Karpas-422 (cell line): ENCODE measurements around the gene COL5A1. TPM values are rescaled to one million over a fixed set of nuclear protein-coding genes. Genes with fewer than 3 reads are reported as not detected.

Experiments
- DNase-seq: peaks from one replicate; pipeline ENCODE4 v3.0.0-alpha.2; 2015
- H2AFZ ChIP-seq: fragments of 200-600 bp; sonication (generic); 2 replicates; pipeline ENCODE4 v1.6.1; 2014; ENCODE audit warnings: antibody characterized with exemption, low read length, mixed read lengths
- H3K27ac ChIP-seq: fragments of 200-600 bp; sonication (generic); 2 replicates; pipeline ENCODE4 v1.5.1; 2014; ENCODE audit warnings: mild to moderate bottlenecking, low read length, moderate library complexity
- H3K27me3 ChIP-seq: fragments of 200-600 bp; sonication (generic); 2 replicates; pipeline ENCODE4 v1.6.1; 2014; ENCODE audit warnings: low read length, mixed read lengths
- H3K36me3 ChIP-seq: fragments of 200-600 bp; sonication (generic); 2 replicates; pipeline ENCODE4 v1.6.1; 2014; ENCODE audit warnings: low read length, mixed read lengths; ENCODE audit not compliant: insufficient read depth
- H3K4me1 ChIP-seq: fragments of 200-600 bp; sonication (generic); 2 replicates; pipeline ENCODE4 v1.6.1; 2014; ENCODE audit warnings: mild to moderate bottlenecking, low read length, mixed read lengths
- H3K4me2 ChIP-seq: fragments of 200-600 bp; sonication (generic); 2 replicates; pipeline ENCODE4 v1.6.1; 2014; ENCODE audit warnings: low read length, low read depth, mild to moderate bottlenecking; ENCODE audit not compliant: poor library complexity, severe bottlenecking
- H3K4me3 ChIP-seq: fragments of 200-600 bp; sonication (generic); 2 replicates; pipeline ENCODE4 v1.5.1; 2014; ENCODE audit warnings: mild to moderate bottlenecking, antibody characterized with exemption, low read length, mixed read lengths
- H3K79me2 ChIP-seq: fragments of 200-600 bp; sonication (generic); 2 replicates; pipeline ENCODE4 v1.6.1; 2014; ENCODE audit warnings: mild to moderate bottlenecking, low read length, mixed read lengths
- H3K9ac ChIP-seq: fragments of 200-600 bp; sonication (generic); 2 replicates; pipeline ENCODE4 v1.6.0; 2014; ENCODE audit warnings: low read length
- H3K9me2 ChIP-seq: fragments of 200-600 bp; sonication (generic), shearing (Covaris generic); replicated peaks from 2 replicates; pipeline ENCODE4 v1.6.0; 2014; ENCODE audit warnings: mild to moderate bottlenecking, low read length, moderate library complexity; ENCODE audit not compliant: insufficient read depth
- H3K9me3 ChIP-seq: fragments of 300-700, 200-600 bp; sonication (generic); 2 replicates; pipeline ENCODE4 v1.6.1; 2014; ENCODE audit warnings: low read length, mixed read lengths
- H4K20me1 ChIP-seq: fragments of 200-600 bp; sonication (generic); 2 replicates; pipeline ENCODE4 v1.6.1; 2014; ENCODE audit warnings: mild to moderate bottlenecking, antibody characterized with exemption, low read length, low read depth; ENCODE audit not compliant: insufficient read depth
- total RNA-seq: library from RNA; depleted of rRNA; stranded (reverse); fragments of >200 nt; shearing (Covaris generic); gene quantifications from 2 replicates; pipeline ENCODE4 v1.2.3, GENCODE V29; 2014; ENCODE audit warnings: low replicate concordance

Gene COL5A1
- total RNA-seq, 1 experiment from 2014 or later, result not detected

GRCh38 chr9:134693641-134694367 is 52.2 kb downstream of the COL5A1 start:
- no peaks in the 10 kb centered on the region for H3K36me3 ChIP-seq
- no peaks in the 10 kb centered on the region for H3K79me2 ChIP-seq
- H3K4me2 ChIP-seq, result no peak overlapping the region
- H3K27me3 ChIP-seq, result no peaks in the 10 kb centered on the region
- H3K9me2 ChIP-seq, result no peaks in the 10 kb centered on the region
- no peaks in the 10 kb centered on the region for H3K4me1 ChIP-seq
- H3K4me3 ChIP-seq, result no peak overlapping the region
- no peak overlapping the region for H3K9ac ChIP-seq
- no peaks in the 10 kb centered on the region; the same call in 1 of the 2 replicates for H4K20me1 ChIP-seq
- H2AFZ ChIP-seq, result no peak overlapping the region
- no peaks in the 10 kb centered on the region for H3K9me3 ChIP-seq
- no peak for DNase-seq
- no peak overlapping the region for H3K27ac ChIP-seq

- Histone ChIP-seq H3K4me3 (no peak overlapping the region), H3K27ac (no peak overlapping the region), H3K4me1 (no peaks in the 10 kb centered on the region), H3K27me3 (no peaks in the 10 kb centered on the region), H3K36me3 (no peaks in the 10 kb centered on the region), H3K4me2 (no peak overlapping the region), H3K9me3 (no peaks in the 10 kb centered on the region), H3K9me2 (no peaks in the 10 kb centered on the region), H3K79me2 (no peaks in the 10 kb centered on the region), H3K9ac (no peak overlapping the region), H2AFZ (no peak overlapping the region), H4K20me1 (no peaks in the 10 kb centered on the region; the same call in 1 of the 2 replicates)
- no peak for DNase-seq
These were observed 52.7 kb downstream of the COL5A1 start for GRCh38 chr9:134694368-134694665.

- H4K20me1 ChIP-seq, result no peaks in the 10 kb centered on the region; the same call in 1 of the 2 replicates
- no peak for DNase-seq
- no peaks in the 10 kb centered on the region for H3K36me3 ChIP-seq
- H3K27me3 ChIP-seq, result no peaks in the 10 kb centered on the region
- no peaks in the 10 kb centered on the region for H3K9me3 ChIP-seq
- no peaks in the 10 kb centered on the region for H3K4me1 ChIP-seq
- H3K4me2 ChIP-seq, result no peak overlapping the region
- H3K27ac ChIP-seq, result no peak overlapping the region
- H3K9me2 ChIP-seq, result no peaks in the 10 kb centered on the region
- H3K9ac ChIP-seq, result no peak overlapping the region
- no peak overlapping the region for H3K4me3 ChIP-seq
- H3K79me2 ChIP-seq, result no peaks in the 10 kb centered on the region
- no peak overlapping the region for H2AFZ ChIP-seq
These were observed 53.1 kb downstream of the COL5A1 start for GRCh38 chr9:134694714-134695113.

- Histone ChIP-seq H3K79me2 (no peaks in the 10 kb centered on the region), H2AFZ (no peak overlapping the region), H3K9me2 (no peaks in the 10 kb centered on the region), H3K9ac (no peak overlapping the region), H4K20me1 (no peaks in the 10 kb centered on the region), H3K27me3 (no peaks in the 10 kb centered on the region), H3K27ac (no peak overlapping the region), H3K36me3 (no peaks in the 10 kb centered on the region), H3K4me3 (no peak overlapping the region), H3K4me1 (no peaks in the 10 kb centered on the region), H3K4me2 (no peak overlapping the region), H3K9me3 (no peaks in the 10 kb centered on the region)
- DNase-seq, result no peak
These were observed 53.5 kb downstream of the COL5A1 start for GRCh38 chr9:134695144-134695543.

GRCh38 chr9:134696433-134696832 is 54.8 kb downstream of the COL5A1 start:
- H3K27me3 ChIP-seq, result no peaks in the 10 kb centered on the region

GRCh38 chr9:134698111-134698510 is 56.5 kb downstream of the COL5A1 start:
- Histone ChIP-seq H2AFZ (no peak overlapping the region), H3K27me3 (no peaks in the 10 kb centered on the region), H4K20me1 (no peaks in the 10 kb centered on the region), H3K27ac (no peak overlapping the region), H3K36me3 (no peaks in the 10 kb centered on the region), H3K9ac (no peak overlapping the region), H3K4me1 (no peaks in the 10 kb centered on the region), H3K9me2 (no peaks in the 10 kb centered on the region), H3K4me2 (no peak overlapping the region), H3K9me3 (no peaks in the 10 kb centered on the region), H3K4me3 (no peak overlapping the region), H3K79me2 (no peaks in the 10 kb centered on the region)
- DNase-seq, result no peak

More at GRCh38 chr9:134696433-134696832, 54.8 kb downstream of the COL5A1 start:
- Histone ChIP-seq H3K4me2 (no peak overlapping the region), H3K9ac (no peak overlapping the region), H3K79me2 (no peaks in the 10 kb centered on the region), H3K9me3 (no peaks in the 10 kb centered on the region), H2AFZ (no peak overlapping the region), H3K4me3 (no peak overlapping the region), H4K20me1 (no peaks in the 10 kb centered on the region), H3K27ac (no peak overlapping the region), H3K4me1 (no peaks in the 10 kb centered on the region), H3K9me2 (no peaks in the 10 kb centered on the region), H3K36me3 (no peaks in the 10 kb centered on the region)
- no peak for DNase-seq

- no peaks in the 10 kb centered on the region for H4K20me1 ChIP-seq
- no peak overlapping the region for H3K4me3 ChIP-seq
- H3K9me3 ChIP-seq, result no peaks in the 10 kb centered on the region
- H3K27me3 ChIP-seq, result no peaks in the 10 kb centered on the region
- DNase-seq, result peak; percentile 81
- H3K27ac ChIP-seq, result no peak overlapping the region
- H3K9me2 ChIP-seq, result no peaks in the 10 kb centered on the region
- H3K36me3 ChIP-seq, result no peaks in the 10 kb centered on the region
- no peak overlapping the region for H3K4me2 ChIP-seq
- H3K79me2 ChIP-seq, result no peaks in the 10 kb centered on the region
- no peak overlapping the region for H2AFZ ChIP-seq
- H3K9ac ChIP-seq, result no peak overlapping the region
- no peaks in the 10 kb centered on the region for H3K4me1 ChIP-seq
These were observed 57.2 kb downstream of the COL5A1 start for GRCh38 chr9:134698587-134699342.

- H3K4me2 ChIP-seq, result no peak overlapping the region
- H3K9ac ChIP-seq, result no peak overlapping the region
- H3K79me2 ChIP-seq, result no peaks in the 10 kb centered on the region
- DNase-seq, result no peak
- no peak overlapping the region for H2AFZ ChIP-seq
- H3K4me3 ChIP-seq, result no peak overlapping the region
- no peaks in the 10 kb centered on the region for H3K9me2 ChIP-seq
- H3K4me1 ChIP-seq, result no peaks in the 10 kb centered on the region
- no peaks in the 10 kb centered on the region for H4K20me1 ChIP-seq
- H3K27ac ChIP-seq, result no peak overlapping the region
- no peaks in the 10 kb centered on the region for H3K9me3 ChIP-seq
- no peaks in the 10 kb centered on the region for H3K27me3 ChIP-seq
- H3K36me3 ChIP-seq, result no peaks in the 10 kb centered on the region
These were observed 57.7 kb downstream of the COL5A1 start for GRCh38 chr9:134699343-134699740.
